Muscle of leg (tissue), 16 donors: ENCODE measurements around the gene TULP4. TPM values are rescaled to one million over a fixed set of nuclear protein-coding genes. Genes with fewer than 3 reads are reported as not detected.
A peak's percentile ranks its signal among the peaks of the same experiment; 100 is the strongest.

Source experiments
- DNase-seq: peaks from one replicate; pipeline ENCODE4 v3.0.0; 2013
- H3K27ac ChIP-seq: one replicate; pipeline ENCODE4 v1.5.1; 2013; ENCODE audit warnings: mild to moderate bottlenecking, low read length, control low read depth
- H3K27me3 ChIP-seq: one replicate; pipeline ENCODE4 v1.6.1; 2013; ENCODE audit warnings: low read length; ENCODE audit not compliant: control insufficient read depth, insufficient read depth
- H3K36me3 ChIP-seq: one replicate; pipeline ENCODE4 v1.6.1; 2013; ENCODE audit warnings: low read length; ENCODE audit not compliant: control insufficient read depth, insufficient read depth
- H3K4me1 ChIP-seq: one replicate; pipeline ENCODE4 v1.6.1; 2013; ENCODE audit warnings: low read length; ENCODE audit not compliant: control insufficient read depth, insufficient read depth
- H3K4me3 ChIP-seq: one replicate; pipeline ENCODE4 v1.5.1; 2013; ENCODE audit warnings: low read length, control low read depth
- H3K9me3 ChIP-seq: replicated peaks from 2 replicates; pipeline ENCODE4 v1.6.1; 2013; ENCODE audit warnings: low read depth, low read length; ENCODE audit not compliant: control insufficient read depth
- WGBS: methylation state at CpG from one replicate; pipeline ENCODE4 v1.1.5; 2013; ENCODE audit warnings: missing lambda C conversion rate; ENCODE audit not compliant: insufficient coverage; 5-methylcytosine and 5-hydroxymethylcytosine counted together
- long read RNA-seq, 11 donors: transcript quantifications; one replicate each; lab custom pipeline, GENCODE V29; 2026
- polyA plus RNA-seq, 8 donors: library from polyadenylated mRNA; unstranded; fragments of 120-200 nt; gene quantifications; one replicate each; pipeline versions ENCODE4 v1.2.1 to v1.2.3, GENCODE V29; 2013; ENCODE audit warnings: inconsistent platforms in 1 of 8, low replicate concordance in 1 of 8; ENCODE audit not compliant: insufficient read length in 8 of 8, insufficient read depth in 1 of 8
- total RNA-seq: library from RNA; stranded (reverse); fragments of 120-200 nt; gene quantifications from one replicate; pipeline ENCODE4 v1.2.4, GENCODE V29; 2013

Gene TULP4, protein sequence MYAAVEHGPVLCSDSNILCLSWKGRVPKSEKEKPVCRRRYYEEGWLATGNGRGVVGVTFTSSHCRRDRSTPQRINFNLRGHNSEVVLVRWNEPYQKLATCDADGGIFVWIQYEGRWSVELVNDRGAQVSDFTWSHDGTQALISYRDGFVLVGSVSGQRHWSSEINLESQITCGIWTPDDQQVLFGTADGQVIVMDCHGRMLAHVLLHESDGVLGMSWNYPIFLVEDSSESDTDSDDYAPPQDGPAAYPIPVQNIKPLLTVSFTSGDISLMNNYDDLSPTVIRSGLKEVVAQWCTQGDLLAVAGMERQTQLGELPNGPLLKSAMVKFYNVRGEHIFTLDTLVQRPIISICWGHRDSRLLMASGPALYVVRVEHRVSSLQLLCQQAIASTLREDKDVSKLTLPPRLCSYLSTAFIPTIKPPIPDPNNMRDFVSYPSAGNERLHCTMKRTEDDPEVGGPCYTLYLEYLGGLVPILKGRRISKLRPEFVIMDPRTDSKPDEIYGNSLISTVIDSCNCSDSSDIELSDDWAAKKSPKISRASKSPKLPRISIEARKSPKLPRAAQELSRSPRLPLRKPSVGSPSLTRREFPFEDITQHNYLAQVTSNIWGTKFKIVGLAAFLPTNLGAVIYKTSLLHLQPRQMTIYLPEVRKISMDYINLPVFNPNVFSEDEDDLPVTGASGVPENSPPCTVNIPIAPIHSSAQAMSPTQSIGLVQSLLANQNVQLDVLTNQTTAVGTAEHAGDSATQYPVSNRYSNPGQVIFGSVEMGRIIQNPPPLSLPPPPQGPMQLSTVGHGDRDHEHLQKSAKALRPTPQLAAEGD (N-terminal part only)
- total RNA-seq (176 TPM), polyA plus RNA-seq (10 to 100 TPM; 11.2 to 24.0 (median 16.4) TPM)
- long read RNA-seq, donor 1, partial matches to known transcripts = 0 of 1 reads
- long read RNA-seq, donor 1, other reads (novel, unspliced or antisense) = 0 of 1 reads
- long read RNA-seq, donor 2 = 0 reads
- long read RNA-seq, donor 3, partial matches to known transcripts = 0 of 1 reads
- long read RNA-seq, donor 3, other reads (novel, unspliced or antisense) = 0 of 1 reads
- long read RNA-seq, donor 4 = 0 reads
- long read RNA-seq, donor 5, partial matches to known transcripts = 0 of 2 reads
- long read RNA-seq, donor 5, other reads (novel, unspliced or antisense) = 0 of 2 reads
- long read RNA-seq, donor 6 = 0 reads
- long read RNA-seq, donor 7 = 0 reads
- long read RNA-seq, donor 8, partial matches to known transcripts = 0 of 1 reads
- long read RNA-seq, donor 8, other reads (novel, unspliced or antisense) = 0 of 1 reads
- long read RNA-seq, donor 9 = 0 reads
- long read RNA-seq, donor 10, partial matches to known transcripts = 0 of 1 reads
- long read RNA-seq, donor 10, other reads (novel, unspliced or antisense) = 0 of 1 reads
- long read RNA-seq, donor 11, partial matches to known transcripts = 0 of 1 reads
- long read RNA-seq, donor 11, other reads (novel, unspliced or antisense) = 0 of 1 reads

DNA sequence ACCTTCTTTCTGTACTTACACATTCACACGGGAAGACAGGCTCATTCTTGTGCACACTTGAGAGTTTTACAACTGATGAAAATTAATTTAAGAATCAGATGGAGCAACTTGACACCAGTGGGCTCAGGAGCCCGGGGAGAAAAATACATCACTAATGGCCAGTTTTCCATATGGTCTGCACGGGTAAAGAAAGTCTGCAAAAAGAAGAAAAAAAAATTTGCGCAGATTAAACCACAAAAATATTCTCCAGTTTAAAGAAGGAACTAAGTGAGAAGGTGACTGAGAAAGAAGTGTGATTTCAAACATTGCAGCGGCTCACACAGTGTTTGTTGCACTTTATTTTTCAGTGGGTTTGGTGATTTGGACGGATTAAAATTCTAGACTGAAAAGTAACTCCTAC, at the start of gene TULP4:
Gene TULP4, plus strand, starts transcription at position 301 of the 400 bp plus-strand sequence. CDS start 1,552 bp downstream, outside the sequence.
- H3K4me3 ChIP-seq = no peak within 1 kb of the TSS
- H3K4me1 ChIP-seq = peaks cover 12% of the 10 kb centered on the region
- H3K36me3 ChIP-seq = peaks cover 22% of the 10 kb centered on the region
- H3K27ac ChIP-seq = peak within 1 kb of the TSS; percentile 42
- H3K27me3 ChIP-seq = no peaks in the 10 kb centered on the region
- WGBS = no CpG with 5 or more reads among the region's 6 CpGs
- peak; percentile 38 for DNase-seq
- H3K9me3 ChIP-seq = peaks cover 9% of the 10 kb centered on the region

DNA sequence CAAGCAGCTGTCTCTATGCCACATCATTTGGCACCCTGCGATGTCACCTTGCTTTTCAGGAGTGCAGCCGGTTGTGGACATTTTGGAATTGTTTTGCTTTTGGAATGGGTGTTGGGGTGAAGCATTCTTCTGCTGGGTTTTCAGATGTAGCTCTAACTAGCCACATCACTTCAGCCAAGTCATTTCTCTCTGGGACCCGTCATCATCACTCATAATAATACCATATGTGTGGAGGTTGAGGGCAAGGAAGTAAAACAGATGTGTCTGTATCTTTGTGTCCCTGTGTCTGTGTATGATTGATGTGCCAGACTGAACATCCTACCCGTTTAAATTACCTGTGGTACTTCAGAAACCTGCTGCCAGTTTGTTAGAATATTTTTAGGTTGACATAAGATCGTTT, 49.5 kb upstream of the TULP4 start:
- no peaks in the 10 kb centered on the region for H3K9me3 ChIP-seq
- no peak overlapping the region for H3K4me3 ChIP-seq
- 80% methylated on average over 1 of the region's 5 CpGs for WGBS
- H3K36me3 ChIP-seq = peaks cover 12% of the 10 kb centered on the region
- no peak overlapping the region for H3K27ac ChIP-seq
- no peaks in the 10 kb centered on the region for H3K27me3 ChIP-seq
- DNase-seq = no peak
- H3K4me1 ChIP-seq = peaks cover 7% of the 10 kb centered on the region

DNA sequence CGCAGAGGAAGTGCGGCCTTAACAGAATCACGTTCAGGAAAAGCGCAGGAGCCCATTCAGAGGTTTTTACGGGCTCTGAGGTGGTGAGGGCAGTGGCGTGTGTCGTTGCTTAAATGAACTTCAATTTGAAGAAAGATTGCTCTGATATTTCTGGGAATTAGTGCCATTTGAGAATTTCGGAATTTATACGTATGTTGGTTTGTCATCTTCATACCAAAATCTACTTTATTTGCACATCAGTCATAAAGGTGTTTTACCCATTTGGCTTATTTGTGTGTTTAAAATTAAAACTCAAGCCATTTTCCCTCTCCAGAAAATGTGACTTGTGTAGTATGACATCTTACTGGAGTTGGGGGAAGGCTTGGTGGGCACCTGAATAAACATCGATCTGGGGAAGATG, 48.1 kb upstream of the TULP4 start:
- H3K27ac ChIP-seq = no peak overlapping the region
- 97% methylated on average over 7 of the region's 10 CpGs for WGBS
- no peak for DNase-seq
- H3K27me3 ChIP-seq = no peaks in the 10 kb centered on the region
- H3K4me1 ChIP-seq = peaks cover 7% of the 10 kb centered on the region
- H3K9me3 ChIP-seq = no peaks in the 10 kb centered on the region
- no peak overlapping the region for H3K4me3 ChIP-seq
- H3K36me3 ChIP-seq = peaks cover 10% of the 10 kb centered on the region

DNA sequence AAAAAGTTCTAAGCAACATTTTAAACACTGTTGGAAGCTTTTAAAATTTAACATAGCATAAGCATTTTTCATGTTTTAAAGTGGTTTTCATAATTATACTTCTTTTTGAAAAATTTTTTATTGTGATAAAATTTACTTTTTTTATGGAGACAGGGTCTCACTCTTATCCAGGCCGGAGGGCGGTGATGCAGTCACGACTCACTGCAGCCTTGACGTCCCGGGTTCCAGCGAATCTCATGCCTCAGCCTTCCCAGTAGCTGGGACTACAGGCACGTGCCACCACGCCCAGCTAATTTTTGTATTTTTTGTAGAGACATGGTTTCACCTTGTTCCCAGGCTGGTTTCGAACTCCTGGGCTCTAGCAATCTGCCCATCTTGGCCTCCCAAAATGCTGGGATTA, 46.1 kb upstream of the TULP4 start:
- 93% methylated on average over 9 of the region's 9 CpGs for WGBS
- Histone ChIP-seq H3K36me3 (peaks cover 10% of the 10 kb centered on the region), H3K4me3 (no peak overlapping the region), H3K27me3 (no peaks in the 10 kb centered on the region), H3K4me1 (peaks cover 7% of the 10 kb centered on the region), H3K9me3 (no peaks in the 10 kb centered on the region), H3K27ac (no peak overlapping the region)
- DNase-seq = no peak

DNA sequence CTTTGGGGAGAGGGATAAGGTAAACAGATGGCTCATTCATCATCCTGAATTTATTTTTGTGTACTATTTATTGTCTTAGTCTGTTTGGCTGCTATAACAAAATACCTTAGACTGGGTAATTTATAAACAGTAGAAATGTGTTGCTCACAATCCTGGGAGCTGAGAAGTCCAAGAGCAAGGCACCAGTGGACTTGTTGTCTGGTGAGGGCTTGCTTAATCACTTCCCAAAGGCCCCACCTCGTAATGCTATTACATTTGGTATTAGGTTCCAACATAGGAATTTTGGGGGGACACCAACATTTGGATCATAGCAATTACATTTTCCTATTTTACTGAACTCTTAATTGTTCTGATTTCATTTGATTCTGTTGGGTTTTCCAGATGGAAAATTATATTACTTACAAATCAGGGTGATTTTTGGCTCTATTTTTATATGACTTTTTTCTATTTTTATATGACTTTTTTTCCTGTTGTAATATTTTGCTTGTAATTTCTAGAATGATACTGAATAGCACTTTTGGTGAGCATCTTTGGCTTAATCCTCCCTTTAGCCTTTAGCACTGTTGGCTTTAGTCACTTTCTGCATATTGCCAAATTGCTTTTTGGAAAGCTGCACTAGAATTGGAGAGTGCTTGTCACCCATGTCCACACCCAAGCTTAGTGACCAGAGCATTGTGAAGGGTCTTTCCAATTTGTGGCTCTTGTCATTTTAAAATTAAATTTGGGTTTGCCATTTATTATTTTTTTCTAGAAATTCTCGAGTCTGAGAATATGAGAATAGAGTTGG, 43.7 kb upstream of the TULP4 start:
- H3K27ac ChIP-seq = no peak overlapping the region
- no peaks in the 10 kb centered on the region for H3K27me3 ChIP-seq
- H3K9me3 ChIP-seq = no peaks in the 10 kb centered on the region
- WGBS = no CpG with 5 or more reads among the region's 2 CpGs
- H3K4me3 ChIP-seq = no peak overlapping the region
- DNase-seq = peak; percentile 35
- peaks cover 12% of the 10 kb centered on the region for H3K36me3 ChIP-seq
- H3K4me1 ChIP-seq = no peaks in the 10 kb centered on the region

DNA sequence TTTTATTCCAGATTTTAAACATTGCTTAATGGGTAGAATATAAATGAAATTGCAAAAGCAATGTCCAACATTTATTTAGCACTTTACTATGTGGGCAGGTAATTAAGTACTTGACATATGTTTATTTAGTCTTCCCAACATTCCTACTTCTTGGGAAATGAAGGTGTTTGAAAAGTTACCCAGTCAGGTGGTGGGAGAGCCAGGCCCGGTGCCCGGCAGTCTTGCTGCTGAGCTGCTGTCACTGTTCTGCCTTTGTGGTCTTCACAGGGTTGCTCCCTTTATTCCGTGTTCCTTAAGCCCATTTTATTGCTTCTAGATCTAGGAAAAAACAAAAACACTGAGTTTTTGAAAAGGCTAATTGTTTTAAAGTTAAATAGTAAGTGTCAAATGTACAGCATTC, 42.6 kb upstream of the TULP4 start:
- Histone ChIP-seq H3K4me1 (no peaks in the 10 kb centered on the region), H3K27ac (no peak overlapping the region), H3K36me3 (peaks cover 8% of the 10 kb centered on the region), H3K9me3 (no peaks in the 10 kb centered on the region), H3K4me3 (no peak overlapping the region), H3K27me3 (no peaks in the 10 kb centered on the region)
- WGBS = no CpG with 5 or more reads among the region's 3 CpGs
- DNase-seq = no peak

DNA sequence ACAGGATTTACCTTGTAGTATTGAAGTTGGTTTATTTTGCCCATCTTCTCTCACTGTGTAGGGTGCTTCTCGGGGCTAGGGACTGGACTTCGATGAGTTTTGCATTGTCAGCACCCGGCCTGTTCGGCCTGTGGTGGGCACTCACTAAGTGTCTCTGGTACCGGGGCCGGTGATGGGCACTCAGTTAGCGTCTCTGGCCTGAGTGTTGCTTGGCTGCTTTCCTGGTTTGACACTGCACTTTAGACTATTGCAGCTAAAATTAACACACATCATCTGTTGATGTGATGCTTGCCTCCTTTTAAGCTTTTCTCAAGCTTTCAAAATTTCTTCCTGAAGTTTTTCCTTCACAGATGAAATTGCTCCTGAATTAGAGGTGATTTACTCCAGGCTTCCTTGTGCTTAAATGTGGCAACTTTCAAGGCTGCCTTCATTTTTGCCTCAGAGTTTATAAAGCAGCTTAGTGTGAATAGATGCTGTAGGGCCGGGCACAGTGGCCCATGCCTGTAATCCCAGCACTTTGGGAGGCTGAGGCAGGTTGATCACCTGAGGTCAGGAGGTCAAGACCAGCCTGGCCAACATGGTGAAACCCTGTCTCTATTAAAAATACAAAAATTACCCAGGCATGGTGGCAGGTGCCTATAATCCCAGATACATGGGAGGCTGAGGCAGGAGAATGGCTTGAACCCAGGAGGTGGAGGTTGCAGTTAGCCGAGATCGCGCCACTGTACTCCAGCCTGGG, 41.7 kb upstream of the TULP4 start:
- no peak for DNase-seq
- Histone ChIP-seq H3K9me3 (no peaks in the 10 kb centered on the region), H3K36me3 (peaks cover 6% of the 10 kb centered on the region), H3K27ac (no peak overlapping the region), H3K4me3 (no peak overlapping the region), H3K27me3 (no peaks in the 10 kb centered on the region), H3K4me1 (no peaks in the 10 kb centered on the region)
- whole genome bisulfite sequencing = 96% methylated on average over 10 of the region's 11 CpGs

DNA sequence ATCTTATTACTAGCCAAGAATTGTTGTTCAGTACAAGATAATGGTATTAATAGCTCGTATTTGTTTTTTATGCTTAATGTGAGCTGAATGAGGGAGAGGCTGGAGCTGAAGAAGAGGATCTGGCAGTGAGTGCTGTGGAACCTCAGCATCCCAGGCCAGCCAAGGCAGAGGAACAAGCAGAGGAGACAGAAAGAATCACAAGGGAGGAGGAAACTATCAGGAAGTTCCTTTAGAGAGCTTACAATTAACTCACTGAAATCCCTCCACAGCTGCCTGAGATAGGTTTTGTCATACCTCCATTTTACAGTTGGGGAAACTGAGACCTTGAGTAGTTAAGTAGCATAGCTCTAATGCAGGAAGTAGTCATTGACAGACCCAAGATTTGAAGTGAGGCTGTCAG, 39.9 kb upstream of the TULP4 start:
- no peaks in the 10 kb centered on the region for H3K27me3 ChIP-seq
- no peaks in the 10 kb centered on the region for H3K4me1 ChIP-seq
- 78% methylated on average over 1 of the region's 1 CpG for WGBS

More for the DNA sequence above, 39.9 kb upstream of the TULP4 start:
- no peak overlapping the region for H3K4me3 ChIP-seq
- no peak overlapping the region for H3K27ac ChIP-seq
- H3K9me3 ChIP-seq = no peaks in the 10 kb centered on the region
- DNase-seq = no peak
- peaks cover 6% of the 10 kb centered on the region for H3K36me3 ChIP-seq
